ENCODE results near the gene HPRT1. TPM values are rescaled to one million over a fixed set of nuclear protein-coding genes. Genes with fewer than 3 reads are reported as not detected.

The HPRT1 gene
- total RNA-seq, 2 donors from 2014 or later: 6.6 to 9.6 TPM

GRCh38 chrX:134548257-134549201 is 88.6 kb downstream of the HPRT1 start:
- H3K4me1 ChIP-seq: peaks cover 0 to 4% of the 10 kb centered on the region in 2 donors
- peak overlapping the region; percentile 41 to 55 for H3K4me3 ChIP-seq
- peaks cover 0 to 15% of the 10 kb centered on the region in 2 donors for H3K27me3 ChIP-seq
- peak overlapping the region; percentile 64 to 71 for H3K27ac ChIP-seq
- H3K36me3 ChIP-seq: no peaks in the 10 kb centered on the region
- H3K9me3 ChIP-seq: no peaks in the 10 kb centered on the region
- DNase-seq (ENCODE audit: low spot score): no peak
- no peak for TF ChIP-seq CTCF (IDR thresholded peaks at IDR 0.05)

MicroRNAs encoded within 50 kb of the gene (microRNA counts, 767-probe panel; counts per million panel counts)
- microRNA hsa-miR-424-5p: 0 to 697 counts per million in 2 donors
- microRNA hsa-miR-450a-5p: 0 to 3,263 counts per million in 2 donors
- 0 to 1,434 counts per million in 2 donors for microRNA hsa-miR-450b-3p
- microRNA hsa-miR-450b-5p: 0 to 1,627 counts per million in 2 donors
- 0 to 2,286 counts per million in 2 donors for microRNA hsa-miR-503
- microRNA hsa-miR-542-3p: 0 to 2,054 counts per million in 2 donors
- microRNA hsa-miR-542-5p: 2,395 to 4,509 counts per million in 2 donors

Small RNA genes lying within 50 kb of the gene (microRNA-seq; reads per million reads assigned to microRNA genes)
- 3,478 to 7,290 reads per million in 2 donors for gene MIR424 (ENCODE audit: borderline number of aligned reads in 2 of 2, borderline replicate concordance in 1 of 2)
- 0.71 to 14.1 reads per million in 2 donors for gene MIR450A1 (ENCODE audit: borderline number of aligned reads in 2 of 2, borderline replicate concordance in 1 of 2)
- gene MIR450A2 (ENCODE audit: borderline number of aligned reads in 2 of 2, borderline replicate concordance in 1 of 2): 5.0 to 22.6 reads per million in 2 donors
- 2.8 to 7.1 reads per million in 2 donors for gene MIR450B (ENCODE audit: borderline number of aligned reads in 2 of 2, borderline replicate concordance in 1 of 2)
- gene MIR503 (ENCODE audit: borderline number of aligned reads in 2 of 2, borderline replicate concordance in 1 of 2): 22.7 to 50.2 reads per million in 2 donors
- gene MIR542 (ENCODE audit: borderline number of aligned reads in 2 of 2, borderline replicate concordance in 1 of 2): 20.5 to 103 reads per million in 2 donors

Other genes with a start within 250 kb of the HPRT1 start
- not detected for gene CCDC160, start 223.0 kb upstream of the HPRT1 start, total RNA-seq
- 1 to 10 TPM; 7.0 to 8.2 TPM for gene PHF6, start 86.9 kb upstream of the HPRT1 start, total RNA-seq
- gene PLAC1, start 198.3 kb downstream of the HPRT1 start, total RNA-seq: not detected